Transverse colon (tissue), 4 donors: Measurements from ENCODE around the gene CUTA. TPM values are rescaled to one million over a fixed set of nuclear protein-coding genes. Genes with fewer than 3 reads are reported as not detected.

Experiments used
- DNase-seq: peaks from one replicate; pipeline ENCODE4 v3.0.0-alpha.2; 2019
- H3K27ac ChIP-seq, 4 donors: fragments of 200-600 bp; sonication (generic); 2 replicates each; pipeline ENCODE4 v1.5.1; 2016 to 2018; ENCODE audit warnings: inconsistent platforms in 4 of 4
- H3K27me3 ChIP-seq: fragments of 200-600 bp; sonication (generic); 2 replicates; pipeline ENCODE4 v1.5.1; 2017; ENCODE audit warnings: inconsistent platforms
- H3K36me3 ChIP-seq, 4 donors: fragments of 200-600 bp; sonication (generic); 2 replicates each; pipeline ENCODE4 v1.5.1; 2017 to 2019; ENCODE audit warnings: inconsistent platforms in 4 of 4
- H3K4me1 ChIP-seq, 4 donors: fragments of 200-600 bp; sonication (generic); 2 replicates each; pipeline ENCODE4 v1.5.1; 2017 to 2020; ENCODE audit warnings: inconsistent platforms in 4 of 4
- H3K4me3 ChIP-seq, 4 donors: fragments of 200-600 bp; sonication (generic); 1 replicate in 1 of 4; 2 replicates in 3 of 4; pipeline versions ENCODE4 v1.5.1 to v1.6.1; 2017 to 2019; ENCODE audit warnings: inconsistent platforms in 4 of 4
- H3K9me3 ChIP-seq, 2 donors: fragments of 200-600 bp; sonication (generic); 2 replicates each; pipeline ENCODE4 v1.5.1; 2017 to 2019; ENCODE audit warnings: inconsistent platforms in 2 of 2
- EP300 ChIP-seq: sonication (generic); formaldehyde crosslinking; IDR thresholded peaks from one replicate; pipeline ENCODE4 v1.6.1; 2017; ENCODE audit warnings: antibody characterized with exemption, low read depth
- POLR2A ChIP-seq: fragments of 450-650 bp; IDR thresholded peaks from one replicate; pipeline ENCODE4 v1.6.1; 2016; ENCODE audit warnings: antibody characterized with exemption, mild to moderate bottlenecking, moderate library complexity
- POLR2AphosphoS5 ChIP-seq, 3 donors: sonication (generic); formaldehyde crosslinking; IDR thresholded peaks; one replicate each; pipeline ENCODE4 v1.6.1; 2016; ENCODE audit warnings: antibody characterized with exemption in 3 of 3
- WGBS, 2 donors: methylation state at CpG; one replicate each; pipeline ENCODE4 v1.1.5; 2018; ENCODE audit warnings: low coverage in 1 of 2; 5-methylcytosine and 5-hydroxymethylcytosine counted together
- in situ Hi-C, 4 donors: fragments of 200-750 bp; cut with MboI; loops; one replicate each; pipeline versions ENCODE4 v1.15.0 to v1.15.1; 2017; ENCODE audit warnings: low sequenced_read_pairs in 3 of 4, low pct_ligation_motif_present in 1 of 4, low pct_unique_long_range_greater_than_20kb in 1 of 4
- intact Hi-C: fragments of 100-400 bp; cut with DNase I; formaldehyde crosslinking; loops from one replicate; pipeline ENCODE4 v1.15.1; 2023; ENCODE audit warnings: low total_unique reads
- total RNA-seq, 4 donors: library from RNA; depleted of rRNA; stranded (reverse); fragments of >200 nt; gene quantifications; one replicate each; pipeline ENCODE4 v1.1.0, GENCODE V29; 2016
- TF ChIP-seq, protein P1 (sequence below), 5 experiments: fragments of 200-600 bp in 3 of 5; fragments of 450-650 bp in 2 of 5; sonication (generic) in 3 of 5; IDR thresholded peaks; 1 replicate in 2 of 5; 2 replicates in 3 of 5; pipeline ENCODE4 v1.5.1; 2016 to 2017; ENCODE audit warnings: antibody characterized with exemption in 5 of 5, inconsistent platforms in 3 of 5, mild to moderate bottlenecking in 2 of 5, moderate library complexity in 1 of 5

CUTA gene
- total RNA-seq, 4 donors from 2014 or later, result 18.9 to 134 (median 91.3) TPM

DNA sequence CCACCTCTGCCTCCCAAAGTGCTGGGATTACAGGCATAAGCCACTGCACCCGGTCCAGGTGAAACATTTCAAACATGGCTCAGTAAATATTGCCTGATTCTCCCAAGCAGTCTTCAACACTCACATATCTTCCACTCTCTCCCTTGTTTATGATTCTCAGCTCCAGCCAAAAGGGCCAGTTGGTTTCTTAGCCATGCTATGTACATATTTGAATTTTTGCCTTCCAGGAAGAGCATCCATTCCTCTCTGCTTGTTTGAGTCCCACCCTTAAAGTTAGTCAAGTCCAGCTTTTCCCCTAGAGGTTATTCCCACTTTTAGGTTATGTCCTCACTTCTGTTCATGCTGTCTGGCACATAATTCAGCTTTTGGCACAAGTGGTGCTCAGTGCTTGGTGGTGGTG lies 20.4 kb downstream of the CUTA start:
- DNase-seq, result no peak
- in situ Hi-C loops (no loop called here), intact Hi-C loops (no loop called here)
- Histone ChIP-seq H3K27me3 (no peaks in the 10 kb centered on the region), H3K27ac (no peak overlapping the region), H3K4me1 (peaks cover 0 to 6% (median 3%) of the 10 kb centered on the region in 4 donors), H3K4me3 (no peak overlapping the region), H3K36me3 (no peaks in the 10 kb centered on the region), H3K9me3 (no peaks in the 10 kb centered on the region)
- TF ChIP-seq EP300 (no peak), POLR2AphosphoS5 (IDR thresholded peaks at IDR 0.05) (no peak), POLR2A (no peak)
- TF ChIP-seq, protein P1, sequence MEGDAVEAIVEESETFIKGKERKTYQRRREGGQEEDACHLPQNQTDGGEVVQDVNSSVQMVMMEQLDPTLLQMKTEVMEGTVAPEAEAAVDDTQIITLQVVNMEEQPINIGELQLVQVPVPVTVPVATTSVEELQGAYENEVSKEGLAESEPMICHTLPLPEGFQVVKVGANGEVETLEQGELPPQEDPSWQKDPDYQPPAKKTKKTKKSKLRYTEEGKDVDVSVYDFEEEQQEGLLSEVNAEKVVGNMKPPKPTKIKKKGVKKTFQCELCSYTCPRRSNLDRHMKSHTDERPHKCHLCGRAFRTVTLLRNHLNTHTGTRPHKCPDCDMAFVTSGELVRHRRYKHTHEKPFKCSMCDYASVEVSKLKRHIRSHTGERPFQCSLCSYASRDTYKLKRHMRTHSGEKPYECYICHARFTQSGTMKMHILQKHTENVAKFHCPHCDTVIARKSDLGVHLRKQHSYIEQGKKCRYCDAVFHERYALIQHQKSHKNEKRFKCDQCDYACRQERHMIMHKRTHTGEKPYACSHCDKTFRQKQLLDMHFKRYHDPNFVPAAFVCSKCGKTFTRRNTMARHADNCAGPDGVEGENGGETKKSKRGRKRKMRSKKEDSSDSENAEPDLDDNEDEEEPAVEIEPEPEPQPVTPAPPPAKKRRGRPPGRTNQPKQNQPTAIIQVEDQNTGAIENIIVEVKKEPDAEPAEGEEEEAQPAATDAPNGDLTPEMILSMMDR (IDR thresholded peaks at IDR 0.05), result no peak
- WGBS, 2 donors, result 60 to 87% methylated on average over 1 of the region's 1 CpG

GRCh38 chr6:33392979-33393378 lies 24.9 kb downstream of the CUTA start:
- Histone ChIP-seq H3K27me3 (no peaks in the 10 kb centered on the region), H3K4me3 (peak overlapping the region in 1 of 4 donors; percentile 63), H3K9me3 (no peaks in the 10 kb centered on the region), H3K27ac (peak overlapping the region in 2 of 4 donors; percentile 90 to 91), H3K36me3 (no peaks in the 10 kb centered on the region), H3K4me1 (peaks cover 4 to 20% (median 12%) of the 10 kb centered on the region in 4 donors)
- TF ChIP-seq POLR2AphosphoS5 (IDR thresholded peaks at IDR 0.05), result no peak
- TF ChIP-seq EP300, result no peak
- TF ChIP-seq POLR2A, result no peak
- TF ChIP-seq, protein P1 (IDR thresholded peaks at IDR 0.05), result no peak
- in situ Hi-C loops, result no loop called here
- intact Hi-C loops, result no loop called here
- no peak for DNase-seq
- WGBS, 2 donors, result 34 to 48% methylated on average over 3 of the region's 3 CpGs

DNA sequence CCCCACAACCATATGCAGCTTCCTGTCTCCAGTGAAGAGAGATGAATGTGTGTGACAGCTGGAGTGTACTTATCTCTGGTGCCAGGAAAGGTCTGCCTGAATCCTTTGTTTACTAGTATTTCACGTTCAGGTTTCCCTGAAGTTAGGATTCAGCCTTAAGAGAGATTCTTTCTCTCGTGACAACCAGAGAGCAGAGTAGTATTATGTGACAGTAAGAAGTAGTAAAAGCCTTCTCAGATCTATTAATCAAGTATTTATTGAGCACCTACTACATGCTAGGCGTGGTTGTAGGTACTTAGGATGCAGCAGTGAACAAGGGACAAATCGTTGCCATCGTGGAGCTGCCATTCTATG lies 25.3 kb downstream of the CUTA start:
- Histone ChIP-seq H3K4me1 (peaks cover 4 to 20% (median 12%) of the 10 kb centered on the region in 4 donors), H3K27ac (peak overlapping the region; percentile 85 to 95 (median 90)), H3K4me3 (peak overlapping the region in 3 of 4 donors; percentile 62 to 65 (median 63)), H3K36me3 (no peaks in the 10 kb centered on the region), H3K27me3 (no peaks in the 10 kb centered on the region), H3K9me3 (no peaks in the 10 kb centered on the region)
- in situ Hi-C loops, result no loop called here
- intact Hi-C loops, result no loop called here
- 14 to 21% methylated on average over 4 to 5 of the region's 5 CpGs for WGBS, 2 donors
- no peak for TF ChIP-seq POLR2AphosphoS5 (IDR thresholded peaks at IDR 0.05)
- no peak for TF ChIP-seq POLR2A
- no peak for DNase-seq

GRCh38 chr6:33391922-33392594 lies 25.8 kb downstream of the CUTA start:
- TF ChIP-seq POLR2A (peak; percentile 29), EP300 (no peak)
- Histone ChIP-seq H3K9me3 (no peaks in the 10 kb centered on the region), H3K36me3 (no peaks in the 10 kb centered on the region), H3K4me1 (peaks cover 4 to 20% (median 12%) of the 10 kb centered on the region in 4 donors), H3K27ac (peak overlapping the region; percentile 85 to 95 (median 90)), H3K27me3 (no peaks in the 10 kb centered on the region), H3K4me3 (peak overlapping the region; percentile 3 to 65 (median 62))
- DNase-seq, result no peak
- in situ Hi-C loops (no loop called here), intact Hi-C loops (no loop called here)
- WGBS, 2 donors, result 0 to 2% methylated on average over 6 to 13 of the region's 31 CpGs

GRCh38 chr6:33391278-33391921 lies 26.5 kb downstream of the CUTA start, which contains the start of gene KIFC1:
KIFC1 (plus strand) TSS chr6:33391823; CDS start chr6:33391986, 163 bp downstream.
- no peak for TF ChIP-seq POLR2A
- TF ChIP-seq EP300, result peak; percentile 56
- peak; percentile 30 to 66 (median 42) for TF ChIP-seq POLR2AphosphoS5 (IDR thresholded peaks at IDR 0.05)
- TF ChIP-seq, protein P1 (IDR thresholded peaks at IDR 0.05), result peak; percentile 92 to 99 (median 95)
- Histone ChIP-seq H3K9me3 (no peaks in the 10 kb centered on the region), H3K27ac (peak within 1 kb of the TSS; percentile 85 to 95 (median 90)), H3K27me3 (no peaks in the 10 kb centered on the region), H3K4me3 (peak within 1 kb of the TSS; percentile 3 to 65 (median 62)), H3K36me3 (no peaks in the 10 kb centered on the region), H3K4me1 (peaks cover 4 to 20% (median 12%) of the 10 kb centered on the region in 4 donors)
- in situ Hi-C loops, result no loop called here
- intact Hi-C loops, result no loop called here
- WGBS, 2 donors, result 0% methylated on average over 4 to 54 of the region's 67 CpGs
- peak; percentile 100 for DNase-seq
